IMR-90 (cell line): ENCODE data around the gene NLRC5. TPM values are rescaled to one million over a fixed set of nuclear protein-coding genes. Genes with fewer than 3 reads are reported as not detected.

ENCODE experiments used
- ATAC-seq: fragments of 200-7000 bp; cut with Tn5 transposase; 2 replicates; pipeline ENCODE4 v1.9.1; 2020; ENCODE audit warnings: low read depth, mild to moderate bottlenecking, moderate library complexity
- BruUV-seq: library from RNA; stranded (reverse); fragments of 400-500 nt; replicated peaks from 2 replicates; lab custom pipeline; 2021; lab: Mats Ljungman, UMichigan
- CTCF ChIA-PET: fragments of 300-600 bp; formaldehyde crosslinking; extraction: SDS; loops from one replicate; lab custom pipeline; 2021; ENCODE audit warnings: antibody characterized with exemption; lab: Yijun Ruan, JAX
- POLR2A ChIA-PET: fragments of 300-600 bp; sonication (Branson Sonifier 250); formaldehyde crosslinking; loops from one replicate; lab custom pipeline; 2022; ENCODE audit warnings: antibody characterized with exemption; ENCODE audit not compliant: unreplicated experiment; lab: Charles Lee
- DNase-seq: peaks from one replicate; pipeline ENCODE4 v3.0.0; 2013
- H2AFZ ChIP-seq: replicated peaks from 2 replicates; pipeline ENCODE3; 2013; ENCODE audit warnings: low read length, mild to moderate bottlenecking; ENCODE audit not compliant: poor library complexity
- H2AK5ac ChIP-seq: 2 replicates; pipeline ENCODE4 v1.6.1; 2013; ENCODE audit warnings: low read depth, low read length, inconsistent platforms
- H2AK9ac ChIP-seq: replicated peaks from 2 replicates; pipeline ENCODE3; 2013; ENCODE audit warnings: mild to moderate bottlenecking, low read depth, low read length, moderate library complexity; ENCODE audit not compliant: poor library complexity
- H2BK120ac ChIP-seq: 2 replicates; pipeline ENCODE4 v1.6.1; 2013; ENCODE audit warnings: low read depth, low read length, inconsistent platforms
- H2BK15ac ChIP-seq: 3 replicates; pipeline ENCODE4 v1.6.1; 2013; ENCODE audit warnings: low read depth, low read length, inconsistent platforms
- H2BK20ac ChIP-seq: 2 replicates; pipeline ENCODE4 v1.6.1; 2013; ENCODE audit warnings: low read depth, mild to moderate bottlenecking, inconsistent platforms, low read length, moderate library complexity
- H2BK5ac ChIP-seq: 2 replicates; pipeline ENCODE4 v1.6.1; 2013; ENCODE audit warnings: mild to moderate bottlenecking, low read depth, low read length, inconsistent platforms; ENCODE audit not compliant: poor library complexity, severe bottlenecking
- H3K14ac ChIP-seq: replicated peaks from 2 replicates; pipeline ENCODE4 v1.6.1; 2013; ENCODE audit warnings: low read depth, low read length, inconsistent platforms
- H3K18ac ChIP-seq: 2 replicates; pipeline ENCODE4 v1.6.1; 2013; ENCODE audit warnings: low read depth, low read length, control low read depth
- H3K23ac ChIP-seq: 2 replicates; pipeline ENCODE4 v1.6.1; 2013; ENCODE audit warnings: low read depth, low read length, inconsistent platforms
- H3K27ac ChIP-seq: 2 replicates; pipeline ENCODE4 v1.5.1; 2013; ENCODE audit warnings: mild to moderate bottlenecking, control low read depth, low read length; ENCODE audit not compliant: insufficient read depth
- H3K27me3 ChIP-seq: 2 replicates; pipeline ENCODE4 v1.6.1; 2013; ENCODE audit warnings: low read length; ENCODE audit not compliant: control insufficient read depth, insufficient read depth
- H3K36me3 ChIP-seq: 2 replicates; pipeline ENCODE4 v1.6.1; 2013; ENCODE audit warnings: low read length, mixed read lengths; ENCODE audit not compliant: control insufficient read depth, insufficient read depth
- H3K4ac ChIP-seq: 2 replicates; pipeline ENCODE4 v1.6.1; 2013; ENCODE audit warnings: low read depth, low read length, inconsistent platforms
- H3K4me1 ChIP-seq: 2 replicates; pipeline ENCODE4 v1.6.1; 2013; ENCODE audit warnings: low read length, mixed read lengths; ENCODE audit not compliant: control insufficient read depth, insufficient read depth
- H3K4me2 ChIP-seq: 2 replicates; pipeline ENCODE4 v1.6.1; 2013; ENCODE audit warnings: low read depth, mild to moderate bottlenecking, control low read depth, low read length, moderate library complexity
- H3K4me3 ChIP-seq: 2 replicates; pipeline ENCODE4 v1.5.1; 2013; ENCODE audit warnings: low read depth, mild to moderate bottlenecking, control low read depth, low read length, moderate library complexity; ENCODE audit not compliant: insufficient read depth
- H3K56ac ChIP-seq: 2 replicates; pipeline ENCODE4 v1.6.1; 2013; ENCODE audit warnings: low read length, inconsistent platforms; ENCODE audit not compliant: insufficient read depth; ENCODE audit errors: extremely low read depth
- H3K79me1 ChIP-seq, 2 experiments: 2 replicates each; pipeline ENCODE4 v1.6.1; 2013; ENCODE audit warnings: low read length in 2 of 2, inconsistent platforms in 1 of 2, low read depth in 1 of 2
- H3K9ac ChIP-seq: 2 replicates; pipeline ENCODE4 v1.6.1; 2013; ENCODE audit warnings: low read depth, low read length, control low read depth
- H3K9me1 ChIP-seq: 2 replicates; pipeline ENCODE4 v1.6.1; 2013; ENCODE audit warnings: low read length, inconsistent platforms; ENCODE audit not compliant: insufficient read depth
- H3K9me3 ChIP-seq: 2 replicates; pipeline ENCODE4 v1.6.1; 2013; ENCODE audit warnings: low read length; ENCODE audit not compliant: control insufficient read depth, insufficient read depth
- H4K20me1 ChIP-seq: 2 replicates; pipeline ENCODE4 v1.6.1; 2013; ENCODE audit warnings: low read length, inconsistent platforms; ENCODE audit not compliant: insufficient read depth
- H4K5ac ChIP-seq: 2 replicates; pipeline ENCODE4 v1.6.1; 2013; ENCODE audit warnings: mild to moderate bottlenecking, low read depth, low read length, control low read depth
- H4K8ac ChIP-seq, 2 experiments: 2 replicates each; pipeline ENCODE4 v1.6.1; 2013; ENCODE audit warnings: low read depth in 2 of 2, low read length in 2 of 2, control low read depth in 1 of 2, inconsistent platforms in 1 of 2
- H4K91ac ChIP-seq: 2 replicates; pipeline ENCODE4 v1.6.1; 2013; ENCODE audit warnings: low read depth, low read length, inconsistent platforms; ENCODE audit not compliant: insufficient read depth
- BHLHE40 ChIP-seq: fragments of 150-350 bp; IDR thresholded peaks from 2 replicates; pipeline ENCODE4 v1.6.1; 2016; ENCODE audit warnings: mild to moderate bottlenecking, low read depth, low read length
- CEBPB ChIP-seq: IDR thresholded peaks from 2 replicates; pipeline ENCODE4 v1.6.1; 2012; ENCODE audit warnings: low read depth, low read length, improper control_type of control experiment
- CHD1 ChIP-seq: IDR thresholded peaks from 2 replicates; pipeline ENCODE4 v1.6.1; 2012; ENCODE audit warnings: low read depth, low read length, improper control_type of control experiment
- FOS ChIP-seq: fragments of 150-350 bp; IDR thresholded peaks from 2 replicates; pipeline ENCODE4 v1.6.1; 2016; ENCODE audit warnings: low read depth, low read length
- MAFK ChIP-seq: IDR thresholded peaks from 2 replicates; pipeline ENCODE4 v1.6.1; 2012; ENCODE audit warnings: low read depth, low read length, improper control_type of control experiment
- MAZ ChIP-seq: IDR thresholded peaks from 2 replicates; pipeline ENCODE4 v1.6.1; 2012; ENCODE audit warnings: low read depth, mild to moderate bottlenecking, low read length, improper control_type of control experiment, moderate library complexity, borderline replicate concordance
- MXI1 ChIP-seq: IDR thresholded peaks from 2 replicates; pipeline ENCODE4 v1.6.1; 2012; ENCODE audit warnings: low read depth, mild to moderate bottlenecking, low read length, moderate library complexity, borderline replicate concordance
- NFE2L2 ChIP-seq: fragments of 150-350 bp; IDR thresholded peaks from 2 replicates; pipeline ENCODE4 v1.6.1; 2016; ENCODE audit warnings: low read depth, mild to moderate bottlenecking, low read length
- POLR2A ChIP-seq: IDR thresholded peaks from 2 replicates; pipeline ENCODE4 v1.6.1; 2012; ENCODE audit warnings: mild to moderate bottlenecking, low read depth, low read length
- RAD21 ChIP-seq: IDR thresholded peaks from 2 replicates; pipeline ENCODE4 v1.6.1; 2012; ENCODE audit warnings: low read length, improper control_type of control experiment
- RCOR1 ChIP-seq: IDR thresholded peaks from 2 replicates; pipeline ENCODE4 v1.6.1; 2012; ENCODE audit warnings: mild to moderate bottlenecking, low read length, improper control_type of control experiment; ENCODE audit not compliant: insufficient replicate concordance
- RFX5 ChIP-seq: IDR thresholded peaks from 2 replicates; pipeline ENCODE4 v1.8.0; 2012; ENCODE audit warnings: low read depth, mild to moderate bottlenecking, low read length, moderate library complexity
- SMC3 ChIP-seq: fragments of 150-350 bp; IDR thresholded peaks from 2 replicates; pipeline ENCODE4 v1.6.1; 2016; ENCODE audit warnings: low read depth, mild to moderate bottlenecking, antibody characterized with exemption, low read length, moderate library complexity
- WGBS, 2 experiments: methylation state at CpG; one replicate each; pipeline versions ENCODE4 v1.1.5 to v1.1.7; 2013; ENCODE audit warnings: missing lambda C conversion rate in 2 of 2; ENCODE audit not compliant: insufficient read length in 1 of 2; ENCODE audit errors: extremely low coverage in 2 of 2; 5-methylcytosine and 5-hydroxymethylcytosine counted together
- dilution Hi-C: fragments of 300-500 bp; cut with HindIII; formaldehyde crosslinking; loops from one replicate; pipeline ENCODE4 v1.14.3; 2018; ENCODE audit warnings: low sequenced_read_pairs; ENCODE audit not compliant: unreplicated experiment
- in situ Hi-C: fragments of 300-500 bp; cut with MboI; formaldehyde crosslinking; loops from 3 replicates; pipeline ENCODE4 v1.14.3; 2019; ENCODE audit warnings: low sequenced_read_pairs, inconsistent platforms, mixed read lengths
- intact Hi-C: fragments of 100-400 bp; cut with micrococcal nuclease; formaldehyde crosslinking; loops from 2 replicates; pipeline ENCODE4 v1.10.0; 2022
- polyA plus RNA-seq, 3 experiments: library from polyadenylated mRNA; depleted of rRNA; stranded (reverse); fragments of >200 nt; gene quantifications; 2 replicates each; pipeline ENCODE4 v1.2.3, GENCODE V29; 2012; ENCODE audit warnings: low replicate concordance in 1 of 3
- total RNA-seq: library from RNA; depleted of rRNA; stranded (reverse); fragments of >200 nt; gene quantifications from 2 replicates; pipeline ENCODE4 v1.2.3, GENCODE V29; 2012
- TF ChIP-seq, protein P1 (sequence below): fragments of 150-350 bp; IDR thresholded peaks from 2 replicates; pipeline ENCODE4 v1.6.1; 2016; ENCODE audit warnings: low read depth, mild to moderate bottlenecking, low read length, moderate library complexity, borderline replicate concordance
- TF ChIP-seq, protein P2 (sequence below): conservative IDR thresholded peaks from 2 replicates; pipeline ENCODE4 v1.5.1; 2012; ENCODE audit warnings: mild to moderate bottlenecking, low read depth, low read length, improper control_type of control experiment

Gene NLRC5
- total and polyA plus RNA-seq, 2 of the 4 experiments (the other 2 are of a cell fraction), result 9.1 to 14.9 TPM

DNA sequence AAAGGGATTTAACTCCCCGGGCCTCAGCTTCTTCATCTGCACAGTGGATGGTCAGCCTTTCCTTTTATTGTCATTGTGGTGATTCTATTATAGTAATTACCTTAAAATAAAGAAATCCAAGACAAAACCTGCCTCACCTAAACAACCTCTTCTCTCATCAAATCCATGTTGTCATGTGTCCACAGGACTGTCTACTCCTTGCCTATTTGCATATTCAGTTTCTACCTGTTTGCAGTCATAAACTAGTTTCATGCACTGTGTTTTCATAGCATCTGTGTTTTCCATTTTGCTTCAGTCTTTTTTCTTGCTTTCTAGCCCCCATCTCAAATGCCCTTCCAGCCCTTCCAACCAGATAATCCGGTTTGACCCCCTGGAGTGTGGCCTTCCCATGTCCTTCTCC is 58.7 kb downstream of the NLRC5 start:
- Histone ChIP-seq H3K79me1 (no peaks in the 10 kb centered on the region), H3K4ac (no peak overlapping the region), H3K56ac (no peak overlapping the region), H3K27me3 (no peaks in the 10 kb centered on the region), H4K5ac (no peak overlapping the region), H3K18ac (no peak overlapping the region), H3K4me3 (no peak overlapping the region), H4K8ac (no peak overlapping the region), H2BK20ac (no peak overlapping the region), H2AK9ac (no peak overlapping the region), H4K20me1 (no peaks in the 10 kb centered on the region), H3K9me1 (no peaks in the 10 kb centered on the region), H2BK120ac (no peak overlapping the region), H3K4me2 (no peak overlapping the region), H2BK5ac (no peak overlapping the region), H3K27ac (no peak overlapping the region), H2AK5ac (no peak overlapping the region), H3K36me3 (peaks cover 16% of the 10 kb centered on the region), H3K23ac (no peak overlapping the region), H3K14ac (no peak overlapping the region), H2BK15ac (no peak overlapping the region), H2AFZ (no peak overlapping the region), H3K4me1 (peaks cover 3% of the 10 kb centered on the region; the same call in 1 of the 2 replicates), H3K9me3 (no peaks in the 10 kb centered on the region), H4K91ac (no peak overlapping the region), H3K9ac (no peak overlapping the region)
- no TSS peak for BruUV-seq
- ChIA-PET CTCF (no interaction called here), POLR2A (no interaction called here)
- no peak for DNase-seq
- in situ Hi-C loops (loop anchor here (10.0 kb wide), 1 partner anchor 183 kb away; the partner anchor contains the start of gene SLC12A3), intact Hi-C loops (loop anchor here (10.0 kb wide), 1 partner anchor 83 kb away; the partner anchor contains the start of gene CETP), dilution Hi-C loops (no loop called here)
- ATAC-seq, result no peak
- 43% methylated on average over 1 of the region's 2 CpGs; no CpG with 5 or more reads in 1 of the 2 experiments for WGBS, 2 experiments
- TF ChIP-seq FOS (no peak), BHLHE40 (no peak), MAZ (no peak), NFE2L2 (no peak), RFX5 (no peak), SMC3 (no peak), MXI1 (no peak), CEBPB (no peak), CHD1 (no peak), RCOR1 (no peak), RAD21 (no peak), POLR2A (no peak), MAFK (no peak)
- TF ChIP-seq, protein P1, sequence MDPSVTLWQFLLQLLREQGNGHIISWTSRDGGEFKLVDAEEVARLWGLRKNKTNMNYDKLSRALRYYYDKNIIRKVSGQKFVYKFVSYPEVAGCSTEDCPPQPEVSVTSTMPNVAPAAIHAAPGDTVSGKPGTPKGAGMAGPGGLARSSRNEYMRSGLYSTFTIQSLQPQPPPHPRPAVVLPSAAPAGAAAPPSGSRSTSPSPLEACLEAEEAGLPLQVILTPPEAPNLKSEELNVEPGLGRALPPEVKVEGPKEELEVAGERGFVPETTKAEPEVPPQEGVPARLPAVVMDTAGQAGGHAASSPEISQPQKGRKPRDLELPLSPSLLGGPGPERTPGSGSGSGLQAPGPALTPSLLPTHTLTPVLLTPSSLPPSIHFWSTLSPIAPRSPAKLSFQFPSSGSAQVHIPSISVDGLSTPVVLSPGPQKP, result no peak
- TF ChIP-seq, protein P2, sequence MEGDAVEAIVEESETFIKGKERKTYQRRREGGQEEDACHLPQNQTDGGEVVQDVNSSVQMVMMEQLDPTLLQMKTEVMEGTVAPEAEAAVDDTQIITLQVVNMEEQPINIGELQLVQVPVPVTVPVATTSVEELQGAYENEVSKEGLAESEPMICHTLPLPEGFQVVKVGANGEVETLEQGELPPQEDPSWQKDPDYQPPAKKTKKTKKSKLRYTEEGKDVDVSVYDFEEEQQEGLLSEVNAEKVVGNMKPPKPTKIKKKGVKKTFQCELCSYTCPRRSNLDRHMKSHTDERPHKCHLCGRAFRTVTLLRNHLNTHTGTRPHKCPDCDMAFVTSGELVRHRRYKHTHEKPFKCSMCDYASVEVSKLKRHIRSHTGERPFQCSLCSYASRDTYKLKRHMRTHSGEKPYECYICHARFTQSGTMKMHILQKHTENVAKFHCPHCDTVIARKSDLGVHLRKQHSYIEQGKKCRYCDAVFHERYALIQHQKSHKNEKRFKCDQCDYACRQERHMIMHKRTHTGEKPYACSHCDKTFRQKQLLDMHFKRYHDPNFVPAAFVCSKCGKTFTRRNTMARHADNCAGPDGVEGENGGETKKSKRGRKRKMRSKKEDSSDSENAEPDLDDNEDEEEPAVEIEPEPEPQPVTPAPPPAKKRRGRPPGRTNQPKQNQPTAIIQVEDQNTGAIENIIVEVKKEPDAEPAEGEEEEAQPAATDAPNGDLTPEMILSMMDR, result no peak
